Mucosa of rectum (tissue), 2 donors: ENCODE measurements around the gene THSD4.

Source experiments
- H3K27ac ChIP-seq, 2 donors: one replicate each; pipeline ENCODE4 v1.7.0; 2013; ENCODE audit warnings: inconsistent platforms in 2 of 2, low read depth in 2 of 2, low read length in 2 of 2
- H3K27me3 ChIP-seq, 2 donors: one replicate each; pipeline ENCODE4 v1.7.0; 2013; ENCODE audit warnings: low read length in 2 of 2; ENCODE audit not compliant: control insufficient read depth in 2 of 2, insufficient read depth in 2 of 2
- H3K36me3 ChIP-seq, 2 donors: one replicate each; pipeline ENCODE4 v1.7.0; 2013; ENCODE audit warnings: low read length in 2 of 2; ENCODE audit not compliant: control insufficient read depth in 2 of 2, insufficient read depth in 2 of 2
- H3K4me1 ChIP-seq, 2 donors: one replicate each; pipeline ENCODE4 v1.7.0; 2013; ENCODE audit warnings: low read length in 2 of 2, mild to moderate bottlenecking in 1 of 2; ENCODE audit not compliant: control insufficient read depth in 2 of 2, insufficient read depth in 2 of 2
- H3K4me3 ChIP-seq, 2 donors: one replicate each; pipeline ENCODE4 v1.7.0; 2013; ENCODE audit warnings: low read length in 2 of 2
- H3K9ac ChIP-seq, 2 donors: one replicate each; pipeline ENCODE4 v1.7.0; 2013; ENCODE audit warnings: low read length in 2 of 2, low read depth in 1 of 2, mild to moderate bottlenecking in 1 of 2
- H3K9me3 ChIP-seq, 2 donors: one replicate each; pipeline ENCODE4 v1.7.0; 2013; ENCODE audit warnings: low read length in 2 of 2; ENCODE audit not compliant: control insufficient read depth in 2 of 2
- donor health status: healthy.
- donor health status: Normal muscosa, but diverticular disease.

THSD4 gene

GRCh38 chr15:71128939-71129562 is 13.8 kb downstream of the THSD4 start:
- Histone ChIP-seq H3K36me3 (no peaks in the 10 kb centered on the region), H3K27me3 (no peaks in the 10 kb centered on the region), H3K4me3 (no peak overlapping the region), H3K9me3 (no peaks in the 10 kb centered on the region), H3K4me1 (peaks cover 0 to 8% of the 10 kb centered on the region in 2 donors), H3K9ac (no peak overlapping the region), H3K27ac (no peak overlapping the region)

GRCh38 chr15:71129669-71130068 is 14.4 kb downstream of the THSD4 start:
- Histone ChIP-seq H3K9me3 (no peaks in the 10 kb centered on the region), H3K27me3 (no peaks in the 10 kb centered on the region), H3K9ac (no peak overlapping the region), H3K4me1 (peaks cover 0 to 8% of the 10 kb centered on the region in 2 donors), H3K36me3 (no peaks in the 10 kb centered on the region), H3K27ac (no peak overlapping the region), H3K4me3 (no peak overlapping the region)

- Histone ChIP-seq H3K9ac (no peak overlapping the region), H3K9me3 (no peaks in the 10 kb centered on the region), H3K4me1 (peaks cover 0 to 6% of the 10 kb centered on the region in 2 donors), H3K27me3 (no peaks in the 10 kb centered on the region), H3K4me3 (no peak overlapping the region), H3K36me3 (no peaks in the 10 kb centered on the region), H3K27ac (no peak overlapping the region)
These were observed 16.5 kb downstream of the THSD4 start for GRCh38 chr15:71131601-71132362.

GRCh38 chr15:71133747-71134472 is 18.6 kb downstream of the THSD4 start:
- Histone ChIP-seq H3K36me3 (no peaks in the 10 kb centered on the region), H3K27me3 (no peaks in the 10 kb centered on the region), H3K4me3 (no peak overlapping the region), H3K9me3 (no peaks in the 10 kb centered on the region), H3K27ac (no peak overlapping the region), H3K4me1 (peaks cover 0 to 10% of the 10 kb centered on the region in 2 donors), H3K9ac (no peak overlapping the region)

GRCh38 chr15:71136159-71136783 is 21.0 kb downstream of the THSD4 start:
- no peaks in the 10 kb centered on the region for H3K9me3 ChIP-seq
- H3K4me1 ChIP-seq: peaks cover 0 to 10% of the 10 kb centered on the region in 2 donors
- H3K27ac ChIP-seq: no peak overlapping the region
- no peaks in the 10 kb centered on the region for H3K36me3 ChIP-seq
- no peaks in the 10 kb centered on the region for H3K27me3 ChIP-seq
- H3K4me3 ChIP-seq: no peak overlapping the region
- H3K9ac ChIP-seq: no peak overlapping the region

- Histone ChIP-seq H3K9me3 (no peaks in the 10 kb centered on the region), H3K9ac (no peak overlapping the region), H3K36me3 (no peaks in the 10 kb centered on the region), H3K4me3 (no peak overlapping the region), H3K27me3 (no peaks in the 10 kb centered on the region), H3K27ac (no peak overlapping the region), H3K4me1 (peaks cover 0 to 10% of the 10 kb centered on the region in 2 donors)
These were observed 21.7 kb downstream of the THSD4 start for GRCh38 chr15:71136793-71137518.

- H3K36me3 ChIP-seq: no peaks in the 10 kb centered on the region
- peaks cover 0 to 10% of the 10 kb centered on the region in 2 donors for H3K4me1 ChIP-seq
- no peaks in the 10 kb centered on the region for H3K9me3 ChIP-seq
- no peak overlapping the region for H3K27ac ChIP-seq
- no peaks in the 10 kb centered on the region for H3K27me3 ChIP-seq
- H3K9ac ChIP-seq: no peak overlapping the region
- H3K4me3 ChIP-seq: no peak overlapping the region
These were observed 23.2 kb downstream of the THSD4 start for GRCh38 chr15:71138473-71138872.

GRCh38 chr15:71139241-71139640 is 24.0 kb downstream of the THSD4 start:
- Histone ChIP-seq H3K4me1 (peaks cover 0 to 10% of the 10 kb centered on the region in 2 donors), H3K27ac (no peak overlapping the region), H3K36me3 (no peaks in the 10 kb centered on the region), H3K9ac (no peak overlapping the region), H3K27me3 (no peaks in the 10 kb centered on the region), H3K4me3 (no peak overlapping the region), H3K9me3 (no peaks in the 10 kb centered on the region)

GRCh38 chr15:71141572-71141971 is 26.3 kb downstream of the THSD4 start:
- no peak overlapping the region for H3K9ac ChIP-seq
- peaks cover 0 to 6% of the 10 kb centered on the region in 2 donors for H3K4me1 ChIP-seq
- H3K27me3 ChIP-seq: no peaks in the 10 kb centered on the region
- no peak overlapping the region for H3K4me3 ChIP-seq
- H3K36me3 ChIP-seq: no peaks in the 10 kb centered on the region
- no peaks in the 10 kb centered on the region for H3K9me3 ChIP-seq
- no peak overlapping the region for H3K27ac ChIP-seq
